ENCODE data around the gene DGKH. TPM values are rescaled to one million over a fixed set of nuclear protein-coding genes. Genes with fewer than 3 reads are reported as not detected.

DGKH gene
- total RNA-seq, 4 donors from 2014 or later = 18.6 to 32.5 (median 19.6) TPM

- 90% methylated on average over 4 of the region's 4 CpGs for WGBS, 2 donors (ENCODE audit: low coverage in 1 of 2)
- ATAC-seq = no peak
- no peaks in the 10 kb centered on the region for H3K9me3 ChIP-seq
Measured at GRCh38 chr13:42232671-42233070, 184.2 kb downstream of the DGKH start.

GRCh38 chr13:42233726-42234125 is 185.3 kb downstream of the DGKH start:
- H3K36me3 ChIP-seq = peaks cover 0 to 19% of the 10 kb centered on the region in 2 donors
- H3K27ac ChIP-seq = no peak overlapping the region
- 88% methylated on average over 1 of the region's 1 CpG; no CpG with 5 or more reads in 1 of the 2 donors for WGBS, 2 donors (ENCODE audit: low coverage in 1 of 2)
- no peak for TF ChIP-seq EP300 (IDR thresholded peaks at IDR 0.05)
- no peak for TF ChIP-seq CTCF (IDR thresholded peaks at IDR 0.05)
- TF ChIP-seq POLR2AphosphoS5 (IDR thresholded peaks at IDR 0.05) = no peak
- TF ChIP-seq POLR2A (IDR thresholded peaks at IDR 0.05) = no peak
- no peaks in the 10 kb centered on the region for H3K4me1 ChIP-seq
- no peak for ATAC-seq
- no peaks in the 10 kb centered on the region for H3K9me3 ChIP-seq
- no peaks in the 10 kb centered on the region for H3K27me3 ChIP-seq
- no peak overlapping the region for H3K4me3 ChIP-seq

More at GRCh38 chr13:42232671-42233070, 184.2 kb downstream of the DGKH start:
- Histone ChIP-seq H3K27ac (no peak overlapping the region), H3K27me3 (no peaks in the 10 kb centered on the region), H3K36me3 (peaks cover 0 to 19% of the 10 kb centered on the region in 2 donors), H3K4me3 (no peak overlapping the region), H3K4me1 (no peaks in the 10 kb centered on the region)
- TF ChIP-seq POLR2A (IDR thresholded peaks at IDR 0.05) = no peak
- TF ChIP-seq POLR2AphosphoS5 (IDR thresholded peaks at IDR 0.05) = no peak
- TF ChIP-seq EP300 (IDR thresholded peaks at IDR 0.05) = no peak

- Histone ChIP-seq H3K4me3 (no peak overlapping the region), H3K27ac (no peak overlapping the region), H3K9me3 (no peaks in the 10 kb centered on the region), H3K4me1 (no peaks in the 10 kb centered on the region), H3K36me3 (peaks cover 0 to 4% of the 10 kb centered on the region in 2 donors), H3K27me3 (no peaks in the 10 kb centered on the region)
- TF ChIP-seq POLR2A (IDR thresholded peaks at IDR 0.05) (no peak), POLR2AphosphoS5 (IDR thresholded peaks at IDR 0.05) (no peak), EP300 (IDR thresholded peaks at IDR 0.05) (no peak), CTCF (IDR thresholded peaks at IDR 0.05) (no peak)
- 92 to 93% methylated on average over 1 of the region's 1 CpG for WGBS, 2 donors (ENCODE audit: low coverage in 1 of 2)
- no peak for ATAC-seq
Measured at GRCh38 chr13:42239161-42239560, 190.7 kb downstream of the DGKH start.

GRCh38 chr13:42239644-42240043 is 191.2 kb downstream of the DGKH start:
- TF ChIP-seq POLR2AphosphoS5 (IDR thresholded peaks at IDR 0.05) (no peak), EP300 (IDR thresholded peaks at IDR 0.05) (no peak), POLR2A (IDR thresholded peaks at IDR 0.05) (no peak), CTCF (IDR thresholded peaks at IDR 0.05) (no peak)
- no peak overlapping the region for H3K4me3 ChIP-seq
- no peaks in the 10 kb centered on the region for H3K9me3 ChIP-seq
- H3K36me3 ChIP-seq = peaks cover 0 to under 1% of the 10 kb centered on the region in 2 donors
- H3K27ac ChIP-seq = no peak overlapping the region
- H3K27me3 ChIP-seq = no peaks in the 10 kb centered on the region
- H3K4me1 ChIP-seq = no peaks in the 10 kb centered on the region
- no peak for ATAC-seq

GRCh38 chr13:42246541-42246940 is 198.1 kb downstream of the DGKH start:
- no peak for ATAC-seq
- H3K27ac ChIP-seq = no peak overlapping the region
- H3K4me1 ChIP-seq = no peaks in the 10 kb centered on the region
- TF ChIP-seq POLR2A (IDR thresholded peaks at IDR 0.05) = no peak
- TF ChIP-seq EP300 (IDR thresholded peaks at IDR 0.05) = no peak
- no peak for TF ChIP-seq CTCF (IDR thresholded peaks at IDR 0.05)
- no peak for TF ChIP-seq POLR2AphosphoS5 (IDR thresholded peaks at IDR 0.05)
- WGBS, 2 donors (ENCODE audit: low coverage in 1 of 2) = 93 to 100% methylated on average over 1 to 8 of the region's 8 CpGs
- no peaks in the 10 kb centered on the region for H3K27me3 ChIP-seq
- H3K9me3 ChIP-seq = no peaks in the 10 kb centered on the region
- H3K36me3 ChIP-seq = no peaks in the 10 kb centered on the region
- H3K4me3 ChIP-seq = no peak overlapping the region

All from gastroesophageal sphincter (tissue), 4 donors.